Mucosa of gallbladder (tissue), 1 donor: ENCODE measurements around the gene CSMD2. TPM values are rescaled to one million over a fixed set of nuclear protein-coding genes. Genes with fewer than 3 reads are reported as not detected.

Source experiments
- DNase-seq: peaks from one replicate; pipeline ENCODE4 v3.0.0-alpha.2; 2020; ENCODE audit warnings: low spot score
- total RNA-seq: library from RNA; stranded (reverse); gene quantifications from one replicate; pipeline ENCODE4 v1.2.1, GENCODE V29; 2021
- donor health status: DM: no; HTN: no; CAD: no.

The CSMD2 gene
- total RNA-seq, 1 donor from 2014 or later = 6.5 TPM

DNA sequence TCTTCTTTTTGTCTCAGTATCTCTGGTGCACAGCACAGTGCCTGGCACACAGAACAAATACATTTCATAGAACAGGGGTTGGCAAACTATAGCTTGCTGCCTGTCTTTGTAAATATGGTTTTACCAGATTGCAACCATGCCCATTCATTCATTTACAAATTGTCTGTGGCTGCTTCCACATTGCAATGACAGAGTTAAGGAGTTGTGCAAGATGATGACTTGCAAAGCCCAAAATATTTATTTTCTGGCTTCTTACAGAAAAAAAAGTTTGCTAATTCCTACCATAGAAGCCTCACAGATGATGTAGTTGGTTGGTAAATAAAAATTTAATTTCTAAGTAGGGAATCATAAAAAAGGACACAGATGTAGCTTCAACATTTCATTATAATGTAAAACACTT lies 312.3 kb downstream of the CSMD2 start:
- DNase-seq = no peak

DNA sequence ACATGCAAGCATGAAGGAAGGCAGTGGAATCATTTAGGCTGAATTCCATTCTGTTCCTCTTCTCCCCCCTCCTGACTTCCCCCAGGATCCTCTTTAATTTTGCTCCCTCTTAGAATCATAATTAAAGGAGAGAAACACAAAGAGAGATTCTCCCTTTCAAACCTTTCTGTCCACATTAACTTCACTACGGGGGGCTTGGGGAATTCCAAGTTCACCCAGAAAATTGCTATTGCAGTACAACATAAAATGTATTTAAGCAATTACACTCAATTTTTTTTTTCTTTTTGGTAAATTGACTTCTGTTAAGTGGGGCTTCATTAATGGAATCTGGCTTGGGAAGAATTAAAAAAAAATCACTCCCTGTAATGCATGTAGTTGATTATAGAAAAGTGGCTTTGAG lies 314.5 kb downstream of the CSMD2 start:
- no peak for DNase-seq

DNA sequence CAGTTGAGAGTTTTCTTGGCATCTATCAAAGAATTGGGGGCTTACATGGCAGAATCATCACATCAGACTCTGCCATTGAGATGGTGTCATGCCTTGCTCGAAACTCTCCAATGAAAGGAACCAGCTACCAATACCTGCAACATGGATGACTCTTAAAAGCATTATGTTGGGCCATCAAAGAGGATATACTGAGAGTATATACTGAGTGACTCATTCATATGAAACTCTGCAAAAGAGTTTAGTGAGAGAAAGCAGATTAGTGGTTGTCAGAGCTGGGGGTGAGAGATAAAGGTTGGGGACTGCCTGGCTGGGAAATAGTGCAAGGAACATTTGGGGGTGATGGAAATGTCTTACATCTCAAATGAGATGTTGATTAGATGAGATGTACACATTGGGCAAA lies 315.8 kb downstream of the CSMD2 start:
- DNase-seq = no peak

DNA sequence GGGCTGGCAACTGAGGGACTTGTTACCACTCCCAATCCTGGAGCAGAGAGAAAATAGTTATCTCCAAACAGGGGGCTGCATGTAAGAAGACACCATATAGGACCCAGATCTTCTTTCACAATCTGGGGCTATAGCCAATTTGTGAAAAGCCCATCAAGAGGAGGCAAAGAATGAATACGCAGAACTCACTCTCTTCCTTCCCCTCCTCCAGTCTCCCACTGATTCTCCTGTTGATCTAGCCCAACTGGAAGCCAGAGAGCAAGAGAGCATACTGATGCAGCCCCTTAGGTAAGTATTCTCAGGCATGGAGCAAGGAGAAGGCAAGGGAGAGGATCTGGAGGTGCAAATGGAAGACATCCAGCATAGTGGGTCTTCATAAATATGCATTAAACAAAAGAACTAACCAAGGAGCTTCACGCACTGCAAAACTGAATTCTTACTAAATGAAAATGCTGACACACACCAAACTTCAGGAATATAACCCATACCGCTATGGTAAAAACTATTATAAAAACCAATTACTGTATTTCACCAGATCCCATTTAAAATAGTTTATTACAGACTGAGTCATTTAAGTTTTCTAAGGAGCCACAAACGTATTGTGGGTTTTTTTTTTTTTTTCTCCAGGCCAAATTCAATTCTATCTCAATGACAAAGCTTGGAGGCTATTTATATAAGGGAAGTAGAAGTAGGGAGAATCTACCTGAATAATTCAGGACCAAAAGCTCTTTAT lies 316.7 kb downstream of the CSMD2 start:
- DNase-seq = no peak

GRCh38 chr1:33846861-33847260 lies 318.2 kb downstream of the CSMD2 start:
- no peak for DNase-seq

- no peak for DNase-seq
Measured at GRCh38 chr1:33844166-33844565, 320.9 kb downstream of the CSMD2 start.

DNA sequence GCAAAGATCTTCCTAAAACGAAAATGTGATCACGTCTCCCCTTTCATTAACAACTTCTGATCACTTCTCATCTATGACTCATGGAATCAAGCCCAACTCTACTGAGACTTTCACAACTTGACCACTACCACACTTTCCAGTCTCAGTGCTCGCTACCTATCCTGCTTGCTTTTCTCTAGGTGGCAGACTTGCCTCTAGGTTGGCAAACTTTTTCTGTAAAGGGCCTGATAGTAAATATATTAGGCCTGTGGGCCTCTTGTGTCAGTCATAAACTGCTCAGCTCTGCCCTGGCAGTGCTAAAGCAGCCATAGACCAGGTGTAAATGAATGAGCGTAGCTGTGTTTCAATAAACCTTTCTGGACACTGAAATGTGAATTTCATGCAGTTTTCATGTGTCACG lies 322.7 kb downstream of the CSMD2 start:
- DNase-seq = no peak

GRCh38 chr1:33841494-33841893 lies 323.5 kb downstream of the CSMD2 start:
- no peak for DNase-seq

- no peak for DNase-seq
Measured at GRCh38 chr1:33837635-33838034, 327.4 kb downstream of the CSMD2 start.

- DNase-seq = no peak
Measured at GRCh38 chr1:33836911-33837310, 328.1 kb downstream of the CSMD2 start.

- no peak for DNase-seq
Measured at GRCh38 chr1:33828654-33829053, 336.4 kb downstream of the CSMD2 start.

- DNase-seq = no peak
Measured at GRCh38 chr1:33828059-33828458, 337.0 kb downstream of the CSMD2 start.

DNA sequence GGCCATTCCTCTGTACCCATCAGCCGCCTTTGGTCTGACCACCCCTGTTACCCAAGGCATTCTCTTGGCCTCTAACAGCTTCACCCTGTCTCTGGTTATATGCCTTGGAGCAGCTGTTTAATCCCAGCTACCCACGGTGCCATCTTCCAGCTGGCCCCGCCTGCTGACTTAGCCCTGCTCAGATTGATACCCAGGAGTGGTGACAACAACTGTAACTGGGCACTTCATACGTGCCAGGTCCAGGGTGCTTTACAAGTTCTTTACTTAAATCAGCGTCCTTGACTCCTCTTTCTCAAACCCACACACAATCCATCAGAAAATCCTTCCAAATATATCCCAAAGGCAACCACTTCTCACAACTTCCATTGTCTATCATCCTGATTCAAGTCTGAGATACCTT lies 338.3 kb downstream of the CSMD2 start:
- no peak for DNase-seq

DNA sequence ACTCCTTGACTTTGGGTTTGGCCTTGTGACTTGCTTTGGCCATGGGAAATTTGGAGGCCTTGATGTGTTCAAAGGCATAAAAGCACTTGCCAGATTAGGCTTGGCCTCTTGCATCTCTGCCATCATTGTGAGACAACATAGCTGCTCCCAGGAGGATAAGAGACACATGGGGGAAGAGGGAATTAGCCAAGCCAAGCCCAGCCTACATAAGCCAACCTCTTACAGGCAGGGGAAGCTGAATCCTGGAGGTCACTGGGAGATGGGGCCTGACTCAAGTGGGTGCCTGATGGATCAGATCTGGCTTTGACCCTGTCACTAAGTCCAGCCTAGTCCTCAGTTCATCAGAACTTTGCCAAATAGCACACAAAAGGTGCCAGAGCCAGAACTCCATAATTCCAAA lies 338.7 kb downstream of the CSMD2 start:
- no peak for DNase-seq

GRCh38 chr1:33825506-33825905 lies 339.5 kb downstream of the CSMD2 start:
- no peak for DNase-seq

DNA sequence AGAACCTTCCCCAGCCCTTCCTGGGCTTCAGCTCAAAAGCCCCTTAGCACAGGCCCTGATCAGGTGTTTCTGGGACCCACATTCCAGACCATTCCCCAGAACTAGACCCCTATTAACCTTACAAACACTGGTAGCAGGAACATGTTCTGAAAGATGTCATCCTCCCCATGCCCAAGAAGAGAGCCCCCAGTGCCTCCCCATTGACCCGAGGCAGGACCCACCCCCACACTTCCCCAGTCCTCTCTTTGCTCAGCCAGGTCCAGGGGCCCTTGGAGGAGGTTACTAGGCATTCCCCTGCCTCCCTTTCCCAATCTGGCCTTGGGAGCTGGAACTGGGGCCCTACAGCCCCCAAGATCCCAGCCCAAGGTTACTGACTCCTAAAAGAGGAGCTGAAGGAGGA lies 340.1 kb downstream of the CSMD2 start:
- no peak for DNase-seq

- DNase-seq = no peak
Measured at GRCh38 chr1:33824321-33824720, 340.7 kb downstream of the CSMD2 start.

GRCh38 chr1:33823830-33824229 lies 341.2 kb downstream of the CSMD2 start:
- DNase-seq = no peak

DNA sequence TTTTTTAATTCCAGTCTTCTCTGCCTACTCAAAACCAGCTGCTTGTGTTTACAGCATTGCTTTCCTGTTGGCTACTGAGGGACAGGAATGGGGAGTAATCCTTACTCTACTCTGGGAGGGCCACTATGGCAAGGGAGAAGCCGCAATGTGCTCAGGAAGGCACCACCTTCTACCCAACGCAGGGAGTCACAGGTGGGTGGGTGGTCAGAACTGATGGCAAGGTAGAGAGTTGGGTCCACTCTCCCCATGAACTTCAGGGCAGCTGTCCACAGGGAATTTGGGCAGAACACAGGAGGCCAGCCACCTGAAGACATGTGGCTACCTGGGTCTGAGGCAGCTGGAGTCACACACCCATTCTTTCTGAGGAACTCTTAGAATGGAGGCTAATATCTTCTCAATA lies 341.6 kb downstream of the CSMD2 start:
- no peak for DNase-seq

DNA sequence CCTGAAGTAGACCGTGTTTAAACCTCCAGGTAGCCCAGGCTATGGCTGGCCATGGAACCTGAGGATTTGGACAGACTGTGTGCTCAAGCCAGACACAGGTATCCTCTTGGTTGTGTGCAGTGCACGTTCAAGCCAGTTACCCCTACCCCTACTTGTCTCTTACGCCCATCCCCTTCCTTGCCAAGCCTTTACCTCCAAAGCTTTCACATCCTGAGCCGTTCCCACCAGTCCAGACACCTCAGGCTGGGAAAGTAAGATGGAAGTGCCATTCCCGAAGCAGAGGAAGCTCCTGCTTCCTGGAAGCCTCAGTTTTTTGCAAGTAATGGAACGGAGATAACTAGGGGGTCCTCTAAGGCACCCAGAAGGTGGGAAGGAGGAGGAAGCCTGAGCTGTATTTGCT lies 342.6 kb downstream of the CSMD2 start:
- DNase-seq = no peak

- DNase-seq = no peak
Measured at GRCh38 chr1:33821291-33821690, 343.7 kb downstream of the CSMD2 start.

DNA sequence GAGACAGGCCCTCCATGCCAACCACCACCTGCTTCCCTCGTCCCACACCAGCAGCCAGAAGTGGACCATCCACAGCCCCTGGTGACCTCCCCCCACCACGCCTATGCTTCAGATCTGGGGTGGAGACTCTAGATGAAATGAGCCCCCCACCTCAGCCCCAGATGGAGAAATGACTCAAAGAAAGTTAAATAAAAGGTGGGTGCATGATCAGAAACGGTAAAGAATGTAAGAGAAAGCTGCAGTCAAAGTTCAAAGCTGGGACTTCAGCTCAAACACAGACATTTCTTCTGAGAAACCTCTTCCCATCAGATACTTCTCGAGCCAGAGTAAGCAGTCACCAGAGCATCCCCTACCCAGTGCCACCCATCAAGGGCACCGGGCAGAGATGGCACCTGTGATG lies 344.2 kb downstream of the CSMD2 start:
- DNase-seq = peak; percentile 8

DNA sequence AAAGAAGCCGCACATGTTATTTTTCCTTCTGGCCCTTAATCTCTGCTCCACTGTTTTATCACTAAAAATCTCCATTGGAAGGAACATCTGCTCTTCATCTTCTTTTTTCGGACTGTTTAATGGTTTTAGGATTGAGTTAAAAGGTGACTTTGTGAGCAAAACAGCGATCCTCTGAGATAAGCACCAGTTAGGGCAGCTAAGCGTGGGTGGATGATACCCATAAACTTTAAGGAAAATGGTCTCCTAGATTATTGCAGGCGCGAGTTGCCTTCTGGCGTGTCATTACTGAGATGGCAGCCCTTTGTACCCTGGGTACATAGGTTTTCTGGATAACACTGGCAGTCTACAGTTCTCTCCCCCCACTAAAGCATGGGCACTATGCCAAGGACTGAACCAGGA lies 345.1 kb downstream of the CSMD2 start:
- DNase-seq = no peak

- DNase-seq = peak; percentile 4
Measured at GRCh38 chr1:33819290-33819912, 345.6 kb downstream of the CSMD2 start.
